ES-I3 (cell line): Measurements from ENCODE around the gene CEP131.

Experiments used
- H3K36me3 ChIP-seq: 2 replicates; pipeline ENCODE4 v1.6.1; 2013; ENCODE audit warnings: mild to moderate bottlenecking, low read length, control low read depth, moderate library complexity; ENCODE audit not compliant: insufficient read depth
- H3K4me1 ChIP-seq: 2 replicates; pipeline ENCODE4 v1.6.1; 2013; ENCODE audit warnings: mild to moderate bottlenecking, control low read depth, low read length; ENCODE audit not compliant: insufficient read depth
- H3K9ac ChIP-seq: 2 replicates; pipeline ENCODE4 v1.6.1; 2013; ENCODE audit warnings: low read depth, mild to moderate bottlenecking, low read length, moderate library complexity
- H3K9me3 ChIP-seq: 2 replicates; pipeline ENCODE4 v1.6.1; 2013; ENCODE audit warnings: mild to moderate bottlenecking, low read length, moderate library complexity; ENCODE audit not compliant: control insufficient read depth, insufficient read depth

Gene CEP131

GRCh38 chr17:81210868-81211267 lies 11.9 kb downstream of the CEP131 start:
- Histone ChIP-seq H3K36me3 (no peaks in the 10 kb centered on the region), H3K9ac (no peak overlapping the region), H3K9me3 (no peaks in the 10 kb centered on the region), H3K4me1 (no peaks in the 10 kb centered on the region)

GRCh38 chr17:81210466-81210865 lies 12.3 kb downstream of the CEP131 start:
- no peak overlapping the region for H3K9ac ChIP-seq
- no peaks in the 10 kb centered on the region for H3K36me3 ChIP-seq
- H3K4me1 ChIP-seq = no peaks in the 10 kb centered on the region
- no peaks in the 10 kb centered on the region for H3K9me3 ChIP-seq

DNA sequence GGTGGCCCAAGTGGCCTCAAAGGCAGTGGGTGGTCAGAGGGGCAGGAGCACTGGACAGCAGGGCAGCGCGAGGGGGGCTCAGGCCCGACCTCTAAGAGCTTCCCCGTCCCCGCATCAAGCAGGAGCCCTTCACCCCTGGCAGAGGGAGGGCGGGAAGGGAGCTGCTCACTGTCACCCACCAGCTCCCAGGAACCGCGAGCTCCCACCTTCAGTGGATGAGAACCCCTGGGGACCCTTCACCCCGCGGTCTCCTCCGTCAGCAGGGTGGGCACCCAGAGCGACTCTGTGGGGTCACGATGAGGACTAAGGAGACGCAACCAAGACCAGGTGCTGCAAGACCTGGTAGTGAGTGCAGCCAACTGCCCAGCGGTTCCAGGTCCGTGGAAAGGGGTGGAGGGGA lies 13.6 kb downstream of the CEP131 start:
- no peaks in the 10 kb centered on the region for H3K36me3 ChIP-seq
- no peak overlapping the region for H3K9ac ChIP-seq
- no peaks in the 10 kb centered on the region for H3K9me3 ChIP-seq
- H3K4me1 ChIP-seq = no peaks in the 10 kb centered on the region

GRCh38 chr17:81208651-81209050 lies 14.1 kb downstream of the CEP131 start:
- Histone ChIP-seq H3K9ac (no peak overlapping the region), H3K9me3 (no peaks in the 10 kb centered on the region), H3K36me3 (no peaks in the 10 kb centered on the region), H3K4me1 (no peaks in the 10 kb centered on the region)

DNA sequence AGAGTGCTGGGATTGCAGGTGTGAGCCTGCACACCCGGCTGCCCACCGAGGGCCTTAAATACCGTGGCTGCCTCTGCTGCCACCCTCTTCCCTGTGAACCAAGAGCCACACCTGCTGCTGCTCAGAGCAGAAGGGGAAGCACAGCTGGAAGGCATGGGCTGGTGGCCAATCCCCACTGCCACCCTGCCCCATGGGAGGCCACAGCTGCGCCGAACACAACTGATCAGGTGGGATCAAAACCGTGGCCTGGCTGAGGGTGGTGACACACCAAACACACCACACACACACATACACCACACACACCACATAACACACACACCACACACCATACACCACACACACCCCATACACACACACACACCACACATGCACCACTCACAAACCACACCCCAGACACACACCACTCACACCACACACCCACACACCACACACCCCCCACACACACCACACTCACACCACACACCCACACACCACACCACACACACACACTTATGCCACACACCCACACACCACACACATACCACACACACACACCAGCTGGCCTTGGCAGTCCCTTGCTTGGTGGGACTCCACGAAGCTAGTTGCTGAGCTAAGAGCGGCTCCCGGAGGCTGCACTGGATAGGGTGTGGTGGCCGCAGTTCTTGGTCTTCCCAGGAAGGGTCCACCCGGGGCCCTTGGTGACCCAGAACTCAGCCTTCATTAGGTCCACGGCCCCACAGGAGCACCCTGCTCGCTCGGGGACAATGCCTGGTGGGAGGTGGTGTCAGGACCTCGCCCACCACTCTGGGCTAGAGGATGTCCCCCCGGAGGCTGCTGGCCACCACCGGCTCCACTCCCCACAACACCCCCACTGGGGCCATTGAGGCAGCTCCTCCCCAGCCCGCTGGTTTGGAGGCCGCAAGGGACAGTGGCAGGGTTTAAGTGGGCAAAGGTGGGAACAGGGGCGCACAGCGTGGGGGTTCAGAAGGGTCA lies 14.9 kb downstream of the CEP131 start:
- no peaks in the 10 kb centered on the region for H3K36me3 ChIP-seq
- H3K9me3 ChIP-seq = no peaks in the 10 kb centered on the region
- H3K4me1 ChIP-seq = no peaks in the 10 kb centered on the region
- no peak overlapping the region for H3K9ac ChIP-seq

DNA sequence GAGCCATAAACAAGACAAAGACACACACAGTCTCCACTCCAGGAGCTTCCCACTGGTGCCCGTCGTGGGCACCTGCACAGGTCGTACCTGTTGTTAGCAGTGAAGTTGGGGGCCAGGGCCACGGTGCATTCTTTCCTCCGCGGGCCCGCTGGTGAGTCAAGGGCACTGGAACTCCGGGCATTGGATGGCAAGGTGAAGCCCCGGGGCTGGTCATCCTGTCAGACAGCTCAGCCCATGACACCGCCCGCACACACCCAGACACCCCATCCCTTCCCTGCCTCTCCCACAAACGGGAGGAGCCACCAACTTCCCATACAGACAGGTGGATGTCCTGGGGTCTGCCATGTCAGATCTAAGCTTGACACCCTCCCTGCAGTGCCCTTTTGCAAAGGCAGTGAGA lies 16.1 kb downstream of the CEP131 start:
- H3K4me1 ChIP-seq = no peaks in the 10 kb centered on the region
- H3K9me3 ChIP-seq = no peaks in the 10 kb centered on the region
- no peaks in the 10 kb centered on the region for H3K36me3 ChIP-seq
- H3K9ac ChIP-seq = no peak overlapping the region

DNA sequence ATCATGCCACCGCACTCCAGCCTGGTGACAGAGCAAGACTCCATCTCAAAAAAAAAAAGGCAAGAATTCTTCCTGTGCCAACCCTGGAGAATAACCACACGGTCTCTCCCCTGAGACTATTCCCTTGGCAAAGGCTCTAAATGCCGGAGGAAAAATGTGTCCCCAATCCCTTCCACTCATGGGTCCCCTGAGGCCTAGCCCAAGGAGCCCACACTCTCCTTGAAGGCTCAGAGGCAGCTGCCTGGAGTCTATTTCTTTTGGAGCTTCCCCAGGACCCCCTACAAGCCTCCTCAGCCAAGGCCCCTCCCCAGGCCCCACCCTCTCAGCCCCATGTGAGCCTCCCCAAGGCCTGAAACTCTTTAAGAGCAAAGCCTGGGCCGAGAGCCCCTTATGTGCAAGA lies 16.6 kb downstream of the CEP131 start:
- H3K36me3 ChIP-seq = no peaks in the 10 kb centered on the region
- H3K4me1 ChIP-seq = no peaks in the 10 kb centered on the region
- H3K9ac ChIP-seq = no peak overlapping the region
- no peaks in the 10 kb centered on the region for H3K9me3 ChIP-seq

GRCh38 chr17:81204578-81204977 lies 18.2 kb downstream of the CEP131 start:
- H3K36me3 ChIP-seq = no peaks in the 10 kb centered on the region
- no peak overlapping the region for H3K9ac ChIP-seq
- no peaks in the 10 kb centered on the region for H3K9me3 ChIP-seq
- no peaks in the 10 kb centered on the region for H3K4me1 ChIP-seq

- H3K4me1 ChIP-seq = no peaks in the 10 kb centered on the region
- H3K9ac ChIP-seq = no peak overlapping the region
- H3K9me3 ChIP-seq = no peaks in the 10 kb centered on the region
- no peaks in the 10 kb centered on the region for H3K36me3 ChIP-seq
Measured at GRCh38 chr17:81203136-81203535, 19.6 kb downstream of the CEP131 start.

- no peak overlapping the region for H3K9ac ChIP-seq
- no peaks in the 10 kb centered on the region for H3K4me1 ChIP-seq
- H3K36me3 ChIP-seq = no peaks in the 10 kb centered on the region
- H3K9me3 ChIP-seq = no peaks in the 10 kb centered on the region
Measured at GRCh38 chr17:81202318-81202717, 20.4 kb downstream of the CEP131 start.

DNA sequence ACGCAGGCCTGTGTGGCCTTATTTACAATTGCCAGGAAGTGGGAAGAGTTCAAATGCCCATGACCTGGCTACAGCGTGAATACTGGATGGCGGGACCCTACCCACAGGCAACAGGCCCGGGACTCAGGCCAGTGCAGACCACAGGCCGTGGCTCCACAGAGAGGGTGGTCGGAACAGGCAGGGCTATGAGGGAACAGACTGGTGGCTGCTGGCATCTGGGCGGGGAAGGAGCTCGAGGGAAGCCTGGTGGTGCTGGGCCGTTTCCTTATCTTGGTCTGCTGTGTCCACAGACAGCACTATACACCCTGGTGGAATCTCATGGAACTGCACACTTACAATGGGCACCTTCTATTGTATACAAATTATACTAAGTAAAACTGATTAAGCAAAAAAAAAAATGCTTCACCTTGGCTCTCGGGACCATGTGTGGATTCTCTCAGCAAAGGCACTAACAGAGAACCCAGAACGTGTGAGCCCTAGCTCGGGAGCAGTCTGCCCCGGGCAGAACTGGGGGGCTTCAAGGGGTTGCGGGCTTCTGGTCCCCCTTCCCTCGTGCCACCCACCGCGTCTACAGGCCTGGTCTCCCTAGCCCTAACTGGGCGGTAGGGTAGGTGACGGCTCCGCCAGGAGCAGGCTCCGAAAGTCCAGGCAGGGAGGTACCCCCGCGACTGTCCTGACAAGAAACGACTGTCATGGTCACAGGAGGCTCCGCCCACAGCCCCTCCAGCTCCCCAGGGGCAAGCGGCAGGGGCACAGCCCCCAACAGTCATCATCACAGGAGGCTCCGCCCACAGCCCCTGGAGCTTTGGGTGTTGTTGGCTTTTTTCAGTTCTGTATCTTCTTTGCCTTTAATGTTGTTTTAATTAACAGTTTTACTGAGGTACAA lies 21.8 kb downstream of the CEP131 start:
- H3K4me1 ChIP-seq = no peaks in the 10 kb centered on the region
- H3K9ac ChIP-seq = no peak overlapping the region
- H3K9me3 ChIP-seq = no peaks in the 10 kb centered on the region
- H3K36me3 ChIP-seq = 0 out of 2 replicates have a peak, but pooled peaks cover 2% of the 10 kb centered on the region

- no peak overlapping the region for H3K9ac ChIP-seq
- no peaks in the 10 kb centered on the region for H3K9me3 ChIP-seq
- H3K4me1 ChIP-seq = no peaks in the 10 kb centered on the region
- 0 out of 2 replicates have a peak, but pooled peaks cover 2% of the 10 kb centered on the region for H3K36me3 ChIP-seq
Measured at GRCh38 chr17:81200201-81200600, 22.6 kb downstream of the CEP131 start.

GRCh38 chr17:81199482-81199830 lies 23.3 kb downstream of the CEP131 start:
- H3K4me1 ChIP-seq = no peaks in the 10 kb centered on the region
- H3K36me3 ChIP-seq = 0 out of 2 replicates have a peak, but pooled peaks cover 2% of the 10 kb centered on the region
- no peaks in the 10 kb centered on the region for H3K9me3 ChIP-seq
- H3K9ac ChIP-seq = no peak overlapping the region

- Histone ChIP-seq H3K9ac (no peak overlapping the region), H3K36me3 (0 out of 2 replicates have a peak, but pooled peaks cover 2% of the 10 kb centered on the region), H3K9me3 (no peaks in the 10 kb centered on the region), H3K4me1 (no peaks in the 10 kb centered on the region)
Measured at GRCh38 chr17:81198826-81199481, 23.8 kb downstream of the CEP131 start.
